GM12878 (cell line): ENCODE data around the gene CR2. TPM values are rescaled to one million over a fixed set of nuclear protein-coding genes. Genes with fewer than 3 reads are reported as not detected.
A peak's percentile ranks its signal among the peaks of the same experiment; 100 is the strongest.

Experiments
- ATF7 ChIP-seq: fragments of 450-650 bp; IDR thresholded peaks from 2 replicates; pipeline ENCODE4 v1.6.1; 2016; ENCODE audit warnings: low read depth, mild to moderate bottlenecking
- BACH1 ChIP-seq: fragments of 450-650 bp; IDR thresholded peaks from 2 replicates; pipeline ENCODE4 v1.6.1; 2017; ENCODE audit warnings: mild to moderate bottlenecking, borderline replicate concordance
- CTCF ChIP-seq, 3 experiments: IDR thresholded peaks in 2 of 3; conservative IDR thresholded peaks in 1 of 3; 2 replicates each; pipeline ENCODE4 v1.5.1; 2011; ENCODE audit warnings: low read depth in 3 of 3, low read length in 3 of 3, mild to moderate bottlenecking in 3 of 3, control low read depth in 2 of 3, moderate library complexity in 2 of 3, inconsistent platforms in 1 of 3, mixed read lengths in 1 of 3; ENCODE audit not compliant: control insufficient read depth in 2 of 3, insufficient read depth in 1 of 3; ENCODE audit errors: extremely low read depth in 1 of 3
- ELK1 ChIP-seq: IDR thresholded peaks from 2 replicates; pipeline ENCODE4 v1.6.1; 2012; ENCODE audit warnings: low read depth, low read length, improper control_type of control experiment
- JUNB ChIP-seq: IDR thresholded peaks from 2 replicates; pipeline ENCODE4 v1.6.1; 2016; ENCODE audit warnings: antibody characterized with exemption, mild to moderate bottlenecking
- NFIC ChIP-seq: IDR thresholded peaks from 2 replicates; pipeline ENCODE4 v1.6.1; 2012; ENCODE audit warnings: low read depth, mild to moderate bottlenecking, inconsistent platforms, low read length, moderate library complexity
- PML ChIP-seq: IDR thresholded peaks from 2 replicates; pipeline ENCODE4 v1.6.1; 2012; ENCODE audit warnings: low read length, inconsistent platforms
- SMAD1 ChIP-seq: fragments of 450-650 bp; IDR thresholded peaks from 2 replicates; pipeline ENCODE4 v1.6.1; 2018; ENCODE audit warnings: mild to moderate bottlenecking, low read depth; ENCODE audit not compliant: partially characterized antibody
- SUPT20H ChIP-seq: IDR thresholded peaks from 2 replicates; pipeline ENCODE4 v1.6.1; 2011; ENCODE audit warnings: low read depth, mild to moderate bottlenecking, low read length, moderate library complexity, borderline replicate concordance; ENCODE audit not compliant: control insufficient read depth
- USF1 ChIP-seq: IDR thresholded peaks from 2 replicates; pipeline ENCODE4 v1.6.1; 2011; ENCODE audit warnings: borderline replicate concordance, low read depth, mild to moderate bottlenecking, moderate library complexity, mixed read lengths, low read length; ENCODE audit not compliant: insufficient read depth; ENCODE audit errors: extremely low read length
- polyA plus RNA-seq, 11 experiments: library from polyadenylated mRNA; depleted of rRNA in 4 of 11; unstranded in 6 of 11; stranded (reverse) in 5 of 11; fragments of >200 nt; fragmentation: Nextera tagmentation in 4 of 11; fragmentation: Illumina TruSeq in 1 of 11; extraction: Ambion mirVana in 4 of 11; extraction: Trizol in 1 of 11; gene quantifications; 1 replicate in 1 of 11; 2 replicates in 10 of 11; pipeline versions ENCODE4 v1.2.1 to v1.2.3, GENCODE V29; 2011 to 2016; ENCODE audit warnings: inconsistent platforms in 2 of 11, missing spikeins in 2 of 11, low read depth in 1 of 11
- total RNA-seq, 4 experiments: library from RNA; depleted of rRNA in 3 of 4; stranded (reverse); fragments of >200 nt in 3 of 4; fragmentation: Illumina TruSeq in 1 of 4; extraction: Trizol in 1 of 4; gene quantifications; 2 replicates each; pipeline versions ENCODE4 v1.2.1 to v1.2.3, GENCODE V29; 2013 to 2021
- TF ChIP-seq, protein P1 (sequence below): fragments of 450-650 bp; IDR thresholded peaks from 2 replicates; pipeline ENCODE4 v1.6.1; 2017; ENCODE audit warnings: antibody characterized with exemption, mild to moderate bottlenecking, moderate library complexity

CR2 gene
- total and polyA plus RNA-seq, 10 of the 15 experiments (the other 5 are each of a cell fraction or from before 2014, with no cell fraction given): 2.2 to 72.8 (median 50.6) TPM

DNA sequence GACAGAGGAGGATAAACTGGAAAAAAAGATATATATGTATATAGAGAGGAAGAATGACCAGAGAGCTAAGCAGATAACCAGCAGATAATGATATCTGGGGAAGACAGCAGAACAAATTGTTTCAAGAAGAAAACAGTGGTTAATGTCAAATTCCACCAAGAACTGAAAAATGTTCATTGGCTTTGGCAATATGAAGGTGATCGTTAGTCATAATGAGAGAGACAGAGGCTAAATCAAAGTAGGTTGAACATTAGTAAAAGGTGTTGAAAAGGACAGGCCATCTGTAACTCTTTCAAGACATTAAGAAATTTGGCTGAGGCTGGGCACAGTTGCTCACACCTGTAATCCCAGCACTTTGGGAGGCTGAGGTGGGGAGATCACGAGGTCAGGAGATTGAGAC lies 25.3 kb upstream of the CR2 start (continued):
- TF ChIP-seq SUPT20H (no peak), NFIC (0 out of 2 replicates have a peak, but pooled peaks have one; percentile 19), JUNB (peak; percentile 78), ELK1 (no peak), SMAD1 (no peak), CTCF (IDR thresholded peaks at IDR 0.05 in 2 of 3, conservative IDR thresholded peaks at IDR 0.05 in 1 of 3; ENCODE audit: control insufficient read depth in 2 of 3, extremely low read depth in 1 of 3, insufficient read depth in 1 of 3, low read depth in 3 of 3, low read length in 3 of 3) (no peak), PML (no peak), ATF7 (no peak), USF1 (no peak), BACH1 (no peak)
- TF ChIP-seq, protein P1, sequence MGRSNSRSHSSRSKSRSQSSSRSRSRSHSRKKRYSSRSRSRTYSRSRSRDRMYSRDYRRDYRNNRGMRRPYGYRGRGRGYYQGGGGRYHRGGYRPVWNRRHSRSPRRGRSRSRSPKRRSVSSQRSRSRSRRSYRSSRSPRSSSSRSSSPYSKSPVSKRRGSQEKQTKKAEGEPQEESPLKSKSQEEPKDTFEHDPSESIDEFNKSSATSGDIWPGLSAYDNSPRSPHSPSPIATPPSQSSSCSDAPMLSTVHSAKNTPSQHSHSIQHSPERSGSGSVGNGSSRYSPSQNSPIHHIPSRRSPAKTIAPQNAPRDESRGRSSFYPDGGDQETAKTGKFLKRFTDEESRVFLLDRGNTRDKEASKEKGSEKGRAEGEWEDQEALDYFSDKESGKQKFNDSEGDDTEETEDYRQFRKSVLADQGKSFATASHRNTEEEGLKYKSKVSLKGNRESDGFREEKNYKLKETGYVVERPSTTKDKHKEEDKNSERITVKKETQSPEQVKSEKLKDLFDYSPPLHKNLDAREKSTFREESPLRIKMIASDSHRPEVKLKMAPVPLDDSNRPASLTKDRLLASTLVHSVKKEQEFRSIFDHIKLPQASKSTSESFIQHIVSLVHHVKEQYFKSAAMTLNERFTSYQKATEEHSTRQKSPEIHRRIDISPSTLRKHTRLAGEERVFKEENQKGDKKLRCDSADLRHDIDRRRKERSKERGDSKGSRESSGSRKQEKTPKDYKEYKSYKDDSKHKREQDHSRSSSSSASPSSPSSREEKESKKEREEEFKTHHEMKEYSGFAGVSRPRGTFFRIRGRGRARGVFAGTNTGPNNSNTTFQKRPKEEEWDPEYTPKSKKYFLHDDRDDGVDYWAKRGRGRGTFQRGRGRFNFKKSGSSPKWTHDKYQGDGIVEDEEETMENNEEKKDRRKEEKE: no peak
